PC-3 (cell line): ENCODE data around the gene CDH6. TPM values are rescaled to one million over a fixed set of nuclear protein-coding genes. Genes with fewer than 3 reads are reported as not detected.

Experiments
- ATAC-seq: fragments of 200-7000 bp; cut with Tn5 transposase; 2 replicates; pipeline ENCODE4 v1.9.1; 2020; ENCODE audit warnings: mild to moderate bottlenecking, moderate library complexity
- BruUV-seq: library from RNA; stranded (reverse); fragments of 400-500 nt; replicated peaks from 2 replicates; lab custom pipeline; 2021; lab: Mats Ljungman, UMichigan
- CTCF ChIA-PET: fragments of 300-600 bp; sonication (Branson Sonifier 250); formaldehyde crosslinking; loops from one replicate; lab custom pipeline; 2022; ENCODE audit warnings: antibody characterized with exemption; lab: Charles Lee
- POLR2A ChIA-PET: fragments of 300-600 bp; sonication (Branson Sonifier 250); formaldehyde crosslinking; loops from one replicate; lab custom pipeline; 2022; ENCODE audit warnings: antibody characterized with exemption; ENCODE audit not compliant: unreplicated experiment; lab: Charles Lee
- DNase-seq: peaks from one replicate; pipeline ENCODE4 v3.0.0-alpha.2; 2015
- H2AFZ ChIP-seq: fragments of 300-600 bp; sonication (generic); 2 replicates; pipeline ENCODE4 v1.6.0; 2016; ENCODE audit warnings: antibody characterized with exemption, low read length
- H3F3A ChIP-seq: fragments of 300-600 bp; sonication (generic); one replicate; pipeline ENCODE4 v1.6.0; 2017; ENCODE audit warnings: antibody characterized with exemption, low read length, control low read depth, mild to moderate bottlenecking; ENCODE audit not compliant: unreplicated experiment
- H3K27ac ChIP-seq: fragments of 300-600 bp; sonication (generic); 2 replicates; pipeline ENCODE4 v1.5.1; 2016; ENCODE audit warnings: mild to moderate bottlenecking, low read length
- H3K27me3 ChIP-seq: fragments of 300-600 bp; sonication (generic); 2 replicates; pipeline ENCODE4 v1.6.1; 2016; ENCODE audit warnings: low read length, mixed read lengths
- H3K36me3 ChIP-seq: fragments of 300-600 bp; sonication (generic); 2 replicates; pipeline ENCODE4 v1.6.1; 2016; ENCODE audit warnings: low read depth, mixed run types, low read length, mixed read lengths
- H3K4me1 ChIP-seq: fragments of 300-600 bp; sonication (generic); 2 replicates; pipeline ENCODE4 v1.5.1; 2016; ENCODE audit warnings: low read length; ENCODE audit not compliant: insufficient read depth
- H3K4me2 ChIP-seq: fragments of 300-600 bp; sonication (generic); 2 replicates; pipeline ENCODE4 v1.6.0; 2016; ENCODE audit warnings: low read length
- H3K4me3 ChIP-seq: fragments of 300-600 bp; sonication (generic); 2 replicates; pipeline ENCODE4 v1.5.1; 2016; ENCODE audit warnings: mild to moderate bottlenecking, low read length, mixed read lengths
- H3K79me2 ChIP-seq: fragments of 300-600 bp; sonication (generic); 2 replicates; pipeline ENCODE4 v1.6.1; 2017; ENCODE audit warnings: low read length, mixed read lengths
- H3K9ac ChIP-seq: fragments of 300-600 bp; sonication (generic); 2 replicates; pipeline ENCODE4 v1.6.0; 2016; ENCODE audit warnings: mild to moderate bottlenecking, low read length
- H3K9me2 ChIP-seq: fragments of 300-600 bp; sonication (generic); replicated peaks from 2 replicates; pipeline ENCODE4 v1.6.1; 2016; ENCODE audit warnings: mixed run types, low read length, mixed read lengths
- H3K9me3 ChIP-seq: fragments of 300-600 bp; sonication (generic); 2 replicates; pipeline ENCODE4 v1.6.1; 2016; ENCODE audit warnings: low read length, mixed read lengths
- H4K20me1 ChIP-seq: fragments of 300-600 bp; sonication (generic); 2 replicates; pipeline ENCODE4 v1.6.1; 2016; ENCODE audit warnings: low read length, mixed read lengths
- EZH2 ChIP-seq: fragments of 300-600 bp; sonication (generic); IDR thresholded peaks from one replicate; pipeline ENCODE4 v1.6.1; 2017; ENCODE audit warnings: antibody characterized with exemption, mild to moderate bottlenecking, low read length; ENCODE audit not compliant: unreplicated experiment
- EZH2phosphoT487 ChIP-seq: fragments of 300-600 bp; sonication (generic); IDR thresholded peaks from 2 replicates; pipeline ENCODE4 v1.6.1; 2018; ENCODE audit warnings: mild to moderate bottlenecking, antibody characterized with exemption, low read length, borderline replicate concordance
- intact Hi-C: fragments of 100-400 bp; cut with micrococcal nuclease; formaldehyde crosslinking; loops from 2 replicates; pipeline ENCODE4 v1.9.0; 2023
- total RNA-seq: library from RNA; depleted of rRNA; stranded (reverse); fragments of >200 nt; gene quantifications from 2 replicates; pipeline ENCODE4 v1.2.3, GENCODE V29; 2014
- TF ChIP-seq, protein P1 (sequence below): fragments of 300-600 bp; sonication (generic); conservative IDR thresholded peaks from 2 replicates; pipeline ENCODE4 v1.5.1; 2017; ENCODE audit warnings: antibody characterized with exemption, low read depth, mild to moderate bottlenecking, low read length

The CDH6 gene
- total RNA-seq, 1 experiment from 2014 or later = 1.9 TPM

- H3K4me1 ChIP-seq = no peaks in the 10 kb centered on the region
- H3K9me3 ChIP-seq = no peaks in the 10 kb centered on the region
- ChIA-PET CTCF (no interaction called here), POLR2A (no interaction called here)
- H4K20me1 ChIP-seq = no peaks in the 10 kb centered on the region
- TF ChIP-seq, protein P1, sequence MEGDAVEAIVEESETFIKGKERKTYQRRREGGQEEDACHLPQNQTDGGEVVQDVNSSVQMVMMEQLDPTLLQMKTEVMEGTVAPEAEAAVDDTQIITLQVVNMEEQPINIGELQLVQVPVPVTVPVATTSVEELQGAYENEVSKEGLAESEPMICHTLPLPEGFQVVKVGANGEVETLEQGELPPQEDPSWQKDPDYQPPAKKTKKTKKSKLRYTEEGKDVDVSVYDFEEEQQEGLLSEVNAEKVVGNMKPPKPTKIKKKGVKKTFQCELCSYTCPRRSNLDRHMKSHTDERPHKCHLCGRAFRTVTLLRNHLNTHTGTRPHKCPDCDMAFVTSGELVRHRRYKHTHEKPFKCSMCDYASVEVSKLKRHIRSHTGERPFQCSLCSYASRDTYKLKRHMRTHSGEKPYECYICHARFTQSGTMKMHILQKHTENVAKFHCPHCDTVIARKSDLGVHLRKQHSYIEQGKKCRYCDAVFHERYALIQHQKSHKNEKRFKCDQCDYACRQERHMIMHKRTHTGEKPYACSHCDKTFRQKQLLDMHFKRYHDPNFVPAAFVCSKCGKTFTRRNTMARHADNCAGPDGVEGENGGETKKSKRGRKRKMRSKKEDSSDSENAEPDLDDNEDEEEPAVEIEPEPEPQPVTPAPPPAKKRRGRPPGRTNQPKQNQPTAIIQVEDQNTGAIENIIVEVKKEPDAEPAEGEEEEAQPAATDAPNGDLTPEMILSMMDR = peak; percentile 25; the same call in 1 of the 2 replicates
- no peak for TF ChIP-seq EZH2
- TF ChIP-seq EZH2phosphoT487 = no peak
- no peak overlapping the region for H3K9ac ChIP-seq
- intact Hi-C loops = no loop called here
- BruUV-seq = no TSS peak
- no peak overlapping the region for H3K27ac ChIP-seq
- H3K36me3 ChIP-seq = no peaks in the 10 kb centered on the region
- no peaks in the 10 kb centered on the region for H3K79me2 ChIP-seq
- ATAC-seq = no peak
- no peak overlapping the region for H3K4me2 ChIP-seq
- no peaks in the 10 kb centered on the region for H3F3A ChIP-seq
- DNase-seq = no peak
- no peak overlapping the region for H2AFZ ChIP-seq
- no peaks in the 10 kb centered on the region for H3K9me2 ChIP-seq
- 0 out of 2 replicates have a peak, but pooled peaks cover 16% of the 10 kb centered on the region for H3K27me3 ChIP-seq
- H3K4me3 ChIP-seq = no peak overlapping the region
Measured at GRCh38 chr5:31251032-31251431, 57.5 kb downstream of the CDH6 start.

GRCh38 chr5:31255041-31255440 lies 61.6 kb downstream of the CDH6 start:
- no peak for DNase-seq

DNA sequence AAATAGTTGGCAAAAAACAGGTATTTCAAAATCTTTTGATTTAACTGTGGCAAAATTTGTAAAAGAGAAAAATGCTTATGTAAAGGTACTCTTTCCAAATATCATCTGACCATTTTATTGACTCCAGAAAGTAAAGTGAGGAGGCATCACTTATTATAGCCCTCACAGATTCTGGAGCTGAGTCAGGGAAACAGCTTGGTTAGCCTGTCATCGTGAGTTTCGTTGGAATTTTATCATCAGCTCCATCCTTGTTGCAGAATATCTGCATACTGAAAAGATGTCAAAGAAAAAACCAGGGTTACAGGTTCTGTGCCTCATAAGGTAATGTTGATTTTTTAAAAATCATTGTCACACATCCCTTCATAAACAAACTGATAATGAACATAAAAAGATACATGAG lies 74.8 kb downstream of the CDH6 start:
- Histone ChIP-seq H3K9me2 (no peaks in the 10 kb centered on the region), H3K36me3 (no peaks in the 10 kb centered on the region; the same call in 1 of the 2 replicates), H3K4me2 (no peak overlapping the region), H4K20me1 (no peaks in the 10 kb centered on the region), H3K9ac (no peak overlapping the region), H3K9me3 (no peaks in the 10 kb centered on the region), H3K4me3 (no peak overlapping the region), H3K4me1 (no peaks in the 10 kb centered on the region), H3K79me2 (no peaks in the 10 kb centered on the region), H3F3A (no peaks in the 10 kb centered on the region), H2AFZ (no peak overlapping the region), H3K27ac (no peak overlapping the region), H3K27me3 (peaks cover 71% of the 10 kb centered on the region)
- no peak for TF ChIP-seq EZH2phosphoT487
- TF ChIP-seq EZH2 = no peak
- TF ChIP-seq, protein P1 = no peak
- intact Hi-C loops = no loop called here
- CTCF ChIA-PET = no interaction called here
- POLR2A ChIA-PET = no interaction called here
- DNase-seq (no peak), ATAC-seq (no peak)
- BruUV-seq = no TSS peak

More at GRCh38 chr5:31255041-31255440, 61.6 kb downstream of the CDH6 start:
- no peaks in the 10 kb centered on the region for H3K9me2 ChIP-seq
- H3K36me3 ChIP-seq = no peaks in the 10 kb centered on the region
- H3K4me2 ChIP-seq = no peak overlapping the region
- CTCF ChIA-PET = no interaction called here
- H3K9me3 ChIP-seq = no peaks in the 10 kb centered on the region
- BruUV-seq = no TSS peak
- H3K27ac ChIP-seq = no peak overlapping the region
- intact Hi-C loops = no loop called here
- no peaks in the 10 kb centered on the region for H4K20me1 ChIP-seq
- H3K4me1 ChIP-seq = no peaks in the 10 kb centered on the region
- ATAC-seq = no peak
- POLR2A ChIA-PET = no interaction called here
- H3K79me2 ChIP-seq = no peaks in the 10 kb centered on the region
- no peaks in the 10 kb centered on the region for H3F3A ChIP-seq
- no peak overlapping the region for H3K9ac ChIP-seq
- TF ChIP-seq EZH2phosphoT487 = no peak
- TF ChIP-seq, protein P1 = no peak
- TF ChIP-seq EZH2 = no peak
- H3K4me3 ChIP-seq = no peak overlapping the region
- no peak overlapping the region for H2AFZ ChIP-seq
- 0 out of 2 replicates have a peak, but pooled peaks cover 16% of the 10 kb centered on the region for H3K27me3 ChIP-seq
